ENCODE data around the gene NELL1. TPM values are rescaled to one million over a fixed set of nuclear protein-coding genes. Genes with fewer than 3 reads are reported as not detected.

The NELL1 gene
- total RNA-seq, 1 donor from 2014 or later, result not detected

- ChIA-PET POLR2A (no interaction called here), CTCF (no interaction called here)
- TF ChIP-seq CTCF (IDR thresholded peaks at IDR 0.05), result no peak
- H3K36me3 Mint-ChIP-seq (ENCODE audit: low read depth), result no peaks in the 10 kb centered on the region
- intact Hi-C loops (cut with micrococcal nuclease), result no loop called here
- H3K27ac Mint-ChIP-seq, result no peak overlapping the region
- no peak for ATAC-seq (ENCODE audit: low read depth)
- peaks cover 14% of the 10 kb centered on the region for H3K9me3 Mint-ChIP-seq
- no peak for DNase-seq
- H3K4me1 Mint-ChIP-seq, result no peaks in the 10 kb centered on the region
- no peak overlapping the region for H3K4me3 Mint-ChIP-seq
- H3K27me3 Mint-ChIP-seq, result no peaks in the 10 kb centered on the region
Measured at GRCh38 chr11:21278840-21279239, 609.5 kb downstream of the NELL1 start.

DNA sequence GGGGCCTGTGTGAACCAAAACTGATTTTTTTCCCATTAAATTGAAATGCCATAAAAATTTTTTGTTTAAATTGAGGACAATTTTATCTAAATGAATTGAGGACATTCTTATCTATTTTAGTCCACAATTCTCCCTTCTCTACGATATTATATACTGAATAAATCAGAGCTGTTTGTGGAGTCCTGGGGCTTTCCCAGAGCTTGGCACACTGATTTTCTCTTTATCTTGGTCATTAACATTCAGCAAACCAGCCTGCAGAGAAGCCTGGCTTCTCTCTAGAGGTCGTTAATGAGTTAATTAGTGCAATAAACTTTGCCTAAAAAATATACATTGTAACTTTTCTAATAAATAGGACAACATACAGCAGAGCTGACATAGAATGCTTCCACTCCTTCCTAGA lies 615.7 kb downstream of the NELL1 start:
- ATAC-seq (ENCODE audit: low read depth), result no peak
- POLR2A ChIA-PET, result no interaction called here
- CTCF ChIA-PET, result no interaction called here

GRCh38 chr11:21289686-21290085 lies 620.3 kb downstream of the NELL1 start:
- ATAC-seq (ENCODE audit: low read depth) (no peak), DNase-seq (no peak)
- intact Hi-C loops (cut with micrococcal nuclease), result no loop called here
- CTCF ChIA-PET, result no interaction called here
- no peak overlapping the region for H3K27ac Mint-ChIP-seq
- no peaks in the 10 kb centered on the region for H3K36me3 Mint-ChIP-seq (ENCODE audit: low read depth)
- no peaks in the 10 kb centered on the region for H3K4me1 Mint-ChIP-seq
- POLR2A ChIA-PET, result no interaction called here
- peaks cover 15% of the 10 kb centered on the region for H3K9me3 Mint-ChIP-seq
- no peaks in the 10 kb centered on the region for H3K27me3 Mint-ChIP-seq
- no peak overlapping the region for H3K4me3 Mint-ChIP-seq
- TF ChIP-seq CTCF (IDR thresholded peaks at IDR 0.05), result no peak

More for the DNA sequence above, 615.7 kb downstream of the NELL1 start:
- Mint-ChIP-seq H3K4me1 (no peaks in the 10 kb centered on the region), H3K9me3 (peaks cover 11% of the 10 kb centered on the region), H3K36me3 (ENCODE audit: low read depth) (no peaks in the 10 kb centered on the region), H3K4me3 (no peak overlapping the region), H3K27me3 (no peaks in the 10 kb centered on the region), H3K27ac (no peak overlapping the region)
- no peak for TF ChIP-seq CTCF (IDR thresholded peaks at IDR 0.05)
- no peak for DNase-seq
- intact Hi-C loops (cut with micrococcal nuclease), result no loop called here

DNA sequence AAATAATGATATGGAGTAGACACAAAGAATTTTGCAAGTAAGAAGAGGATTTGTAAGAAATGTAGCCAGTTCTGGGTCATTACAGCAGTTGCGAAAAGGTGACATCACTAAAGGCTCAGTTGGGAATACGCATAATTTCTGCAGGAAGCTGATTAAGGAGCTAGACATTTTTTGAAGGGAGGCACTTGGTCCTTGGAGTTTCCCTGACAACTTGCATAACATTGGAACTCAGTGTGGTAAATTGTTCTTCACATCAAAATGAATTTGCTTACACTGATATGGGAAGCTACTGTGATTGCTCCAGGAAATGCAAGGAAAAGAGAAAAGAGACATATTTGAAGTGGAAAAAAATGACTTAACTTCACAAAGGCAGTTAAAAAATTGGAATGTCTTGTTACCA lies 626.1 kb downstream of the NELL1 start:
- POLR2A ChIA-PET, result no interaction called here
- ATAC-seq (ENCODE audit: low read depth) (no peak), DNase-seq (no peak)
- no peak for TF ChIP-seq CTCF (IDR thresholded peaks at IDR 0.05)
- no peak overlapping the region for H3K27ac Mint-ChIP-seq
- no peaks in the 10 kb centered on the region for H3K27me3 Mint-ChIP-seq
- H3K4me3 Mint-ChIP-seq, result no peak overlapping the region
- H3K4me1 Mint-ChIP-seq, result no peaks in the 10 kb centered on the region
- H3K9me3 Mint-ChIP-seq, result peaks cover 17% of the 10 kb centered on the region
- CTCF ChIA-PET, result no interaction called here
- intact Hi-C loops (cut with micrococcal nuclease), result no loop called here
- no peaks in the 10 kb centered on the region for H3K36me3 Mint-ChIP-seq (ENCODE audit: low read depth)

- Mint-ChIP-seq H3K27me3 (no peaks in the 10 kb centered on the region), H3K4me1 (no peaks in the 10 kb centered on the region), H3K4me3 (no peak overlapping the region), H3K36me3 (ENCODE audit: low read depth) (no peaks in the 10 kb centered on the region), H3K27ac (no peak overlapping the region), H3K9me3 (peaks cover 8% of the 10 kb centered on the region)
- ChIA-PET CTCF (no interaction called here), POLR2A (no interaction called here)
- ATAC-seq (ENCODE audit: low read depth) (no peak), DNase-seq (no peak)
- intact Hi-C loops (cut with micrococcal nuclease), result no loop called here
- TF ChIP-seq CTCF (IDR thresholded peaks at IDR 0.05), result no peak
Measured at GRCh38 chr11:21301981-21302380, 632.6 kb downstream of the NELL1 start.
